ENCODE measurements around the gene LMBR1L.
"Not testable (repeated sequence)": the region's sequence is repeated elsewhere in the genome, so short reads cannot be mapped to it uniquely, and the experiment has no call there.

The LMBR1L gene

GRCh38 chr12:49138587-49138986 is 27.9 kb upstream of the LMBR1L start:
- TF ChIP-seq, protein P1, sequence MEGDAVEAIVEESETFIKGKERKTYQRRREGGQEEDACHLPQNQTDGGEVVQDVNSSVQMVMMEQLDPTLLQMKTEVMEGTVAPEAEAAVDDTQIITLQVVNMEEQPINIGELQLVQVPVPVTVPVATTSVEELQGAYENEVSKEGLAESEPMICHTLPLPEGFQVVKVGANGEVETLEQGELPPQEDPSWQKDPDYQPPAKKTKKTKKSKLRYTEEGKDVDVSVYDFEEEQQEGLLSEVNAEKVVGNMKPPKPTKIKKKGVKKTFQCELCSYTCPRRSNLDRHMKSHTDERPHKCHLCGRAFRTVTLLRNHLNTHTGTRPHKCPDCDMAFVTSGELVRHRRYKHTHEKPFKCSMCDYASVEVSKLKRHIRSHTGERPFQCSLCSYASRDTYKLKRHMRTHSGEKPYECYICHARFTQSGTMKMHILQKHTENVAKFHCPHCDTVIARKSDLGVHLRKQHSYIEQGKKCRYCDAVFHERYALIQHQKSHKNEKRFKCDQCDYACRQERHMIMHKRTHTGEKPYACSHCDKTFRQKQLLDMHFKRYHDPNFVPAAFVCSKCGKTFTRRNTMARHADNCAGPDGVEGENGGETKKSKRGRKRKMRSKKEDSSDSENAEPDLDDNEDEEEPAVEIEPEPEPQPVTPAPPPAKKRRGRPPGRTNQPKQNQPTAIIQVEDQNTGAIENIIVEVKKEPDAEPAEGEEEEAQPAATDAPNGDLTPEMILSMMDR (IDR thresholded peaks at IDR 0.05; ENCODE audit: extremely low read depth, missing control alignments) = no peak
- DNase-seq (ENCODE audit: low spot score) = no peak

GRCh38 chr12:49137476-49137875 is 26.8 kb upstream of the LMBR1L start:
- TF ChIP-seq, protein P1 (IDR thresholded peaks at IDR 0.05; ENCODE audit: extremely low read depth, missing control alignments) = no peak

GRCh38 chr12:49136997-49137396 is 26.4 kb upstream of the LMBR1L start:
- DNase-seq (ENCODE audit: low spot score) = not testable (repeated sequence)

More at GRCh38 chr12:49137476-49137875, 26.8 kb upstream of the LMBR1L start:
- no peak for DNase-seq (ENCODE audit: low spot score)

DNA sequence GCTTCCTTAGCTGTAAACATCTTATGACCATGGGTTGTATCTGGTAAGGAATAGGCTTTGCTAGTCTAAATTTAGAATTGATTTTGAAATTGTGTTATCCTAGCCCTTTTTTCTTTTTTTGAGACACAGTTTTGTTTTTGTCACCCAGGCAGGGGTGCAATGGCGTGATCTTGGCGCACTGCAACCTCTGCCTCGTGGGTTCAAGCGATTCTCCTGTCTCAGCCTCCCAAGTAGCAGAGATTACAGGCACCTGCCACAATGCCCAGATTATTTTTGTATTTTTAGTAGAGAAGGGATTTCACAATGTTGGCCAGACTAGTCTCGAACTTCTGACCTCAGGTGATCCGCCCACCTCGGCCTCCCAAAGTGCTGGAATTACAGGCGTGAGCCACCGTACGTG is 22.9 kb upstream of the LMBR1L start:
- TF ChIP-seq, protein P1 (IDR thresholded peaks at IDR 0.05; ENCODE audit: extremely low read depth, missing control alignments) = no peak
- no peak for DNase-seq (ENCODE audit: low spot score)

- DNase-seq (ENCODE audit: low spot score) = no peak
- TF ChIP-seq, protein P1 (IDR thresholded peaks at IDR 0.05; ENCODE audit: extremely low read depth, missing control alignments) = no peak
Measured at GRCh38 chr12:49133014-49133413, 22.4 kb upstream of the LMBR1L start.

DNA sequence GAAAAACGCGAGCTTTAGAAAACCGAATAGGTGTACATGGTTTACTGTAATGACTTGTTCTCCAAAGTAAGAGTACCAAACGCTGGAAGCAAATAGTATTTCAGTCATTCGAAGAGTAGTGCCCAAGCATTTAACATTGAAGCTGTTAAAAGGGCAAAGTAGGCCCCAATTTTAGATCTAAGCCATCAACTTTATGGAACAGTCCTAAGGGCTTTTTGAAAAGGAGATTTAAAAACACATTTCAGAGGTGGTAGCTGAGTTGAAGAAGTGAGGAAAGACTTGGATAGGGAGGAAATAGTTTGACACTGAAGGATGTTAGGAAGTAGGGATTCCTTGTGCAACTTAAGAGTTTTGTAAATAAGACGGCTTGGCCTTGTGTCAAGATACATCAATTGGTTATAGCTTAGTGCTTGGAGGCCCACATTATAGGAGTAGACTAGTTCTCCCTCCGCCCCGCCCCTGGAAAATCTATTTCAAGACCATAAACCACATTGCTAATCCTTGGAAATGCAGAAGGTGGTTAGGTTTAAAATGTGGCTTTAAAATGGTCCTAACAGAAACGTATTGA is 21.3 kb upstream of the LMBR1L start:
- peak; percentile 17 for DNase-seq (ENCODE audit: low spot score)
- TF ChIP-seq, protein P1 (IDR thresholded peaks at IDR 0.05; ENCODE audit: extremely low read depth, missing control alignments) = no peak

DNA sequence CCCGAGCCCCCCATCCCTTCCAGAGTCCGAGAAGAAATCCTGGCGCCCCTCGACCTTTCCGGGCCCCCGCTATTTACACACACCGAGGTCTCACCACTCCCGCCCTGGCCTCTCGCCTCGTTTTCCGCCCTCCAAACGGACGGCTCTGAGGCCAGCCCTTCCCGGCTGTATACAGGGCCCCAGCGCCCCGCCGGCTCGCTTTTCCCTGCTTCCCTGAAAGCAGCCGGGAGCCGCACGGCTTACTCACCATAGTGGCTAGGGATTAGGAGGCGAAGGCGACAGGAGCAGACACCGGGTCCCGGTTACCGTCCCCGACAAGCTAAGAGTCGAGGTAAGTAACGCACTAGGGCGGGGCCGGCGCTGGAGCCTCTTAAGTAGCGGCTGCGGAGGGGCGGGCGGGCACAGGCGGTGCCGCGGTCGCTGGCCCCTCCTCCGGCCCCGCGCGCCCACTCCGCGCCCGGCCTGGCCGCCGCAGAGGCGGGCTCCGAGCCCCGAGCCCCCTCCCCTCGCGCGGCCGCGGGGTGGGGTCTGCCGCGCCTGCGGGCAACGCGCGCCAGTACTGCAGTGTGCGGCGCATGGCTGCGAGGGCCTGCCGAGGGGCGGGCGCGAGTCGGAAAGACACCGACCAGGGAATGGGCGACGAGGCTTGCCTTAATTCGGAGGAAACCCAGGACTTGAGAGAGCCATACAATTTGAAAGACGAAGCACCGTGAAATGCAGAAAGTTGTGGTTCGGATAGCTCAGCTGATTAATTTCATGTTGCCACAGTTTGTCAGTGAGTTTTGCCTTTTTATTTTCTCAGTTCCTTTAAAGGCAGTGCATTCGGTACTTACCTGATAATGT is 20.6 kb upstream of the LMBR1L start, which contains the start of gene TUBA1B:
TSS of gene TUBA1B (minus strand) at position 345 of the 843 bp plus-strand sequence. CDS start at position 250, 95 bp downstream.
- DNase-seq (ENCODE audit: low spot score) = peak; percentile 98
- TF ChIP-seq, protein P1 (IDR thresholded peaks at IDR 0.05; ENCODE audit: extremely low read depth, missing control alignments) = no peak
